Pancreas (tissue), 10 donors: ENCODE data around the gene UFM1. TPM values are rescaled to one million over a fixed set of nuclear protein-coding genes. Genes with fewer than 3 reads are reported as not detected.

Experiments used
- ATAC-seq, 4 donors: fragments of 200-7000 bp; cut with Tn5 transposase; one replicate each; pipeline versions ENCODE4 v1.8.0 to v1.9.1; 2020; ENCODE audit warnings: mild to moderate bottlenecking in 4 of 4, moderate library complexity in 4 of 4
- DNase-seq, 6 donors: peaks; one replicate each; pipeline ENCODE4 v3.0.0-alpha.2; 2020
- FAIRE-seq: peaks from 2 replicates; lab custom pipeline; 2012; peaks lifted over from hg19 to GRCh38; lab: Jason Lieb, UNC
- H3K27ac ChIP-seq, 4 donors: fragments of 200-600 bp; sonication (generic); 1 replicate in 3 of 4; 2 replicates in 1 of 4; pipeline versions ENCODE4 v1.5.0 to v1.8.0; 2020
- H3K27me3 ChIP-seq, 4 donors: fragments of 200-600 bp; one replicate each; pipeline ENCODE4 v1.8.0; 2021
- H3K36me3 ChIP-seq, 3 donors: fragments of 200-600 bp; sonication (generic) in 1 of 3; one replicate each; pipeline versions ENCODE4 v1.5.0 to v1.8.0; 2020 to 2021
- H3K4me1 ChIP-seq, 3 donors: fragments of 200-600 bp; one replicate each; pipeline ENCODE4 v1.8.0; 2021
- H3K4me3 ChIP-seq, 4 donors: fragments of 200-600 bp; sonication (generic) in 2 of 4; one replicate each; pipeline versions ENCODE4 v1.5.0 to v1.8.0; 2020 to 2021
- H3K9me3 ChIP-seq, 4 donors: fragments of 200-600 bp; one replicate each; pipeline ENCODE4 v1.8.0; 2021
- CTCF ChIP-seq, 4 donors: fragments of 200-600 bp; sonication (generic) in 3 of 4; IDR thresholded peaks; one replicate each; pipeline versions ENCODE4 v1.5.0 to v1.8.0; 2021; ENCODE audit warnings: antibody characterized with exemption in 4 of 4
- WGBS, 2 donors: extraction: QIAGEN DNeasy Blood & Tissue Kit; methylation state at CpG; one replicate each; pipeline ENCODE4 v1.1.7; 2013; 5-methylcytosine and 5-hydroxymethylcytosine counted together
- intact Hi-C, 3 donors: fragments of 100-400 bp; cut with DNase I; formaldehyde crosslinking; loops; one replicate each; pipeline versions ENCODE4 v1.11.1 to v1.14.2; 2022
- polyA plus RNA-seq, 2 donors: library from polyadenylated mRNA; stranded (reverse); fragments of 200-250 nt; gene quantifications; one replicate each; pipeline ENCODE4 v1.2.3, GENCODE V29; 2013
- total RNA-seq, 6 donors: library from RNA; stranded (reverse); fragmentation: NEBNext Ultra II Directional in 4 of 6; extraction: Animal tissue kit (Norgen Biotek cat#: 25700) in 4 of 6; gene quantifications; one replicate each; pipeline versions ENCODE4 v1.2.1 to v1.2.4, GENCODE V29; 2021 to 2023
- donor health status: healthy with polysubstance abuse.
- donor health status: DM: no; HTN: no; CAD: no; lungs with moderate emphysema.
- donor health status: DM: no; HTN: no; CAD: no.
- donor health status: control.
- donor health status: control.
- donor health status: Bipolar disorder and iron deficiency.
- donor health status: DM: yes; HTN: yes; CAD: no.
- donor health status: DM: no; HTN: no; CAD: no.
- donor health status: DM: no; HTN: no; CAD: no.
- donor health status: DM: yes; HTN: yes; CAD: no.

Gene UFM1
- total and polyA plus RNA-seq, 8 donors, result 23.7 to 48.8 (median 38.5) TPM

GRCh38 chr13:38385153-38385891, 35.7 kb downstream of the UFM1 start:
- H3K36me3 ChIP-seq, result no peaks in the 10 kb centered on the region
- TF ChIP-seq CTCF (IDR thresholded peaks at IDR 0.05), result no peak
- ATAC-seq (no peak), FAIRE-seq (no peak), DNase-seq (no peak)
- intact Hi-C loops, result no loop called here
- H3K9me3 ChIP-seq, result no peaks in the 10 kb centered on the region
- no peak overlapping the region for H3K27ac ChIP-seq
- H3K4me3 ChIP-seq, result no peak overlapping the region
- no peaks in the 10 kb centered on the region for H3K4me1 ChIP-seq
- 67 to 75% methylated on average over 9 of the region's 9 CpGs for WGBS, 2 donors
- H3K27me3 ChIP-seq, result peaks cover 0 to 4% (median 2%) of the 10 kb centered on the region in 4 donors

GRCh38 chr13:38386421-38386820, 36.8 kb downstream of the UFM1 start:
- FAIRE-seq, result no peak
- Histone ChIP-seq H3K36me3 (no peaks in the 10 kb centered on the region), H3K27ac (no peak overlapping the region), H3K4me3 (no peak overlapping the region), H3K27me3 (peaks cover 0 to 4% (median 2%) of the 10 kb centered on the region in 4 donors), H3K9me3 (no peaks in the 10 kb centered on the region), H3K4me1 (no peaks in the 10 kb centered on the region)
- no peak for DNase-seq
- no peak for ATAC-seq
- 63 to 88% methylated on average over 1 of the region's 1 CpG for WGBS, 2 donors
- no peak for TF ChIP-seq CTCF (IDR thresholded peaks at IDR 0.05)
- intact Hi-C loops, result no loop called here

- ATAC-seq (no peak), DNase-seq (no peak), FAIRE-seq (no peak)
- 87 to 98% methylated on average over 2 of the region's 2 CpGs for WGBS, 2 donors
- intact Hi-C loops, result no loop called here
- TF ChIP-seq CTCF (IDR thresholded peaks at IDR 0.05), result no peak
- no peaks in the 10 kb centered on the region for H3K36me3 ChIP-seq
- no peaks in the 10 kb centered on the region for H3K4me1 ChIP-seq
- H3K4me3 ChIP-seq, result no peak overlapping the region
- H3K9me3 ChIP-seq, result no peaks in the 10 kb centered on the region
- no peak overlapping the region for H3K27ac ChIP-seq
- H3K27me3 ChIP-seq, result no peaks in the 10 kb centered on the region
These were observed 41.7 kb downstream of the UFM1 start for GRCh38 chr13:38391341-38391740.

GRCh38 chr13:38394777-38395496, 45.3 kb downstream of the UFM1 start:
- no peak overlapping the region for H3K4me3 ChIP-seq
- no peaks in the 10 kb centered on the region for H3K4me1 ChIP-seq
- 25 to 34% methylated on average over 1 of the region's 1 CpG for WGBS, 2 donors
- no peaks in the 10 kb centered on the region for H3K36me3 ChIP-seq
- no peak for FAIRE-seq
- no peak for ATAC-seq
- DNase-seq, result no peak
- intact Hi-C loops, result no loop called here
- TF ChIP-seq CTCF (IDR thresholded peaks at IDR 0.05), result no peak
- no peaks in the 10 kb centered on the region for H3K27me3 ChIP-seq
- H3K9me3 ChIP-seq, result no peaks in the 10 kb centered on the region
- no peak overlapping the region for H3K27ac ChIP-seq

GRCh38 chr13:38395497-38395788, 45.8 kb downstream of the UFM1 start:
- no peak for TF ChIP-seq CTCF (IDR thresholded peaks at IDR 0.05)
- intact Hi-C loops, result no loop called here
- no peaks in the 10 kb centered on the region for H3K36me3 ChIP-seq
- no peaks in the 10 kb centered on the region for H3K27me3 ChIP-seq
- H3K4me3 ChIP-seq, result no peak overlapping the region
- FAIRE-seq (no peak), DNase-seq (no peak), ATAC-seq (no peak)
- no peak overlapping the region for H3K27ac ChIP-seq
- no peaks in the 10 kb centered on the region for H3K4me1 ChIP-seq
- H3K9me3 ChIP-seq, result no peaks in the 10 kb centered on the region
- WGBS, 2 donors, result 78 to 81% methylated on average over 3 of the region's 3 CpGs
